HG03439 (cell line): ENCODE data around the gene PROCA1.
"Not testable (repeated sequence)": the region's sequence is repeated elsewhere in the genome, so short reads cannot be mapped to it uniquely, and the experiment has no call there.

ENCODE experiments used
- ATAC-seq: cut with Tn5 transposase; IDR thresholded peaks from one replicate; pipeline ENCODE4 v1.9.1; 2021; ENCODE audit warnings: mild to moderate bottlenecking, moderate library complexity; ENCODE audit not compliant: unreplicated experiment

Gene PROCA1

DNA sequence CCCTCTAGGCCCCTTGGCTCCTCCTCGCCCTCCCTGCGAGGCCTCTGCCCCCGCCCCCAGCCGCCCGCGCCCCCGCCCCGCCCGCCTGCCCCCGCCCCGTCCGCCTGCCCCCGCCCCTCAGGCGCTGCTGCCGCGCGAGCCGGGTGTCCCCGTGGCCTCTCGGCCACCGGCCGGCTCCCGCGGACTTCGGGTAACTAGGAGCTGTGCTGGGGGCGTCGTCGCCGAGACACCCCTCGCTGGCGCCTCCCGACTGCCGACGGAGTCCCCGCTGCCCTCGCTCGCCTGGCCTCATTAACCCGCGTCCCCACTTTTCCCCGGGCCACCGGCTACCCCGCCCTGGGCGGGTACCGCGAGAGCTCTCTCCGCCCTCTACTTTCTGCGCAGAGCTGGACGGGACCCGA is 14.5 kb upstream of the PROCA1 start, which contains the start of gene TLCD1:
TLCD1 (minus strand) TSS at position 8 of the 401 bp plus-strand sequence. CDS start 136 bp downstream, outside the sequence.
- peak; percentile 9 for ATAC-seq

DNA sequence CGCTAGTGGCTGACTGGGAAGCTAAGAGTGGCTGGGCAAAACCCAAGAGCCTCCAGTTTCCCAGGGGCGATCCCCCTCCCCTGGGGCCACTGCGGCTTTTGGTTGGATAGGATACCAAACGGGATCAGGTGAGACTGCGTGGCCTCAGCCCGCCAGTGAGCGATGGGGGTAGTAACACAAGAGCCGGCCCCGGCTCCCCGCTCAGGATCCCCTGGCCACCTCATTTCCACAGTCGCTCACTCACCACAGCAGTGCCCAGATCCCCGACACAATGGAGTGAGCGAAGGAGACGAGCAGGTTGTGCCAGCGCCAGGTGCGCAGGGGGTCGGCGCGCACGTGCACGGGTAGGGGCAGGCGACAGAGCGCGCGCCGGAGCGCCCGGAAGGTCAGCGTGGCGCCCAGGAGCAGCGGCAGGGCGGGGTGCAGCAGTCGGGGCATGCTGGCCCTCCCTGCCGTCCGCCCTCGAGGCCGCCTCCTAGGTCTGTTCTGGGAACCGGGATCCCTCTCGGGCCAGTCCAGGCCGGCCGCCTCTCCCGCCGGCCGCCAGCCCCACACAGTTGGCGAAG is 14.1 kb upstream of the PROCA1 start:
- ATAC-seq: peak; percentile 6

DNA sequence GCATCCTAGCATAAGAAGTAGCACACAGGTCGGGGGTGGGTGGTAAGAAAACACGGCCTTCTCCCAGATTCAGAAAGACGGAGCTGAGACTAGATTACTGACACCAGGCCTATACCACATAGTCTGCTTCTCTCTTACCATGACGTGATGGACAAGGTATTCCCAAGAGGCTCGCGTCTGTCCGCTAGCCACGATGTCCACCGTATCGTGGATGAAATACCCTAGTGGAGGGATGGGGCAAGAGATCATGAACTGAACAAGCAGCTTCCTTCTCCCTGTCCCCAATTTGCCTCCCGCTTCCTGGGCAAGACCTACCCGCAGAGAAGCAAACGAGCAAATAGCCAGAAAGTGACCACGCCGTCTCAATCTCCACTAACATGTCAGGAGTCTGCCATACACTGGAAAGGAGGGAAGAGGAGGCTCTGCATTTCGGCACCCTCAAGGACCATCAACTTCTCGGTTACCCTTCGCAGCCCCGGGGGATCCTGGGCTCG is 13.5 kb upstream of the PROCA1 start:
- ATAC-seq: no peak

DNA sequence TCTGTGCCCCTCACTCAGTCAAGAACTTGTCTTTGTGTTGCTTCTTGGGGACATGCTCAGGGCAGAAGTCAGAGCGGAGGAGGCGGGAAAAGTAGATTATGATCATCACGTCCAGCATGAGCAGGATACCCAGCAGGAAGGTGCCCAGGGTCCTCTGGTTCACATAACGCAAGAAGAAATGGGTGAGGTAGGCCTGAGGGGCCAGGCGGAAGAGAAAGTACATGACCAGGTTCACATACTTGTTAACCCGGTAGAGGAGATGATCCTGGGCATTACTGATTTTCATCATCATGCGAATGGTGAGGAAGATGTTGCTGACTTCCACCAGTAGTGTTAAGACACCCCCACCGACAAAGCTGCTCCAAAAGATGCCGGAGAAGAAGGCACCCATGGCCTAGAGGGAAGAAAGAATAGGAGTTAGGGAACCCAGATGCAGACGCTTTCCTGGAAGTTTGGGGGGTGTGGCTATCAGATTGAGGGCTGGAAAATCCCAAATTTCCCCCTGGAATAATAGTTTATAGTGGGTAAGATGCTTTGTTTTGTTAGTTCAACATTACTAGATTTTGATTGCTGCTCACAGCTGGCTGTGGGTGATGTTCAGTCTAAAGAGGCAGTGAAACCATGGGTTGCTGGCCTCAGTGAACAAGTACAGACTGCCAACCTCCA is 12.9 kb upstream of the PROCA1 start:
- ATAC-seq: no peak

DNA sequence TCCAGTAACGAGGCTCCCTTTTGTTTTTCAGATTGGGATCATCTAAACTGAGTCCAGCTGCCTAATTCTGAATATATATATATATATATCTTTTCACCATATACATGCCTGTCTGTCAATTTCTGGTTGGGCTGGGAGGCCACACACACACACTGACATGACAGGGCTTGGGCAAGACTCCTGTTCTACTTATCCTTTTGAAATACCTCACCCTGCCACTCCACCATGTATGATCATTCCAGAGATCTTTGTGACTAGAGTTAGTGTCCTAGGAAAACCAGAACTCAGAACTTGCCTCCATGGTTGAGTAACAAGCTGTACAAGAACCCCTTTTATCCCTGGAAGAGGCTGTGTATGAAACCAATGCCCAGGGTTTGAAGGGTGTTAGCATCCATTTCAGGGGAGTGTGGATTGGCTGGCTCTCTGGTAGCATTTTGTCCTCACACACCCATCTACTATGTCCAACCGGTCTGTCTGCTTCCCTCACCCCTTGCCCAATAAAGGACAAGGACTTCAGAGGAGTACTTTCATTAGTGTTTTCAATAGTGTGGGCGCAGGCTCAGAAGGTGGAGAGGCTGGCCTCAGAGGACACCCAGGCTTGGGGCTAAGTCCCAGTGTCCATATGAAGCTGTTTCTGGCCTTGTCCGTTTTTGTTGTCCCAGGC is 12.3 kb upstream of the PROCA1 start:
- not testable (repeated sequence) for ATAC-seq

DNA sequence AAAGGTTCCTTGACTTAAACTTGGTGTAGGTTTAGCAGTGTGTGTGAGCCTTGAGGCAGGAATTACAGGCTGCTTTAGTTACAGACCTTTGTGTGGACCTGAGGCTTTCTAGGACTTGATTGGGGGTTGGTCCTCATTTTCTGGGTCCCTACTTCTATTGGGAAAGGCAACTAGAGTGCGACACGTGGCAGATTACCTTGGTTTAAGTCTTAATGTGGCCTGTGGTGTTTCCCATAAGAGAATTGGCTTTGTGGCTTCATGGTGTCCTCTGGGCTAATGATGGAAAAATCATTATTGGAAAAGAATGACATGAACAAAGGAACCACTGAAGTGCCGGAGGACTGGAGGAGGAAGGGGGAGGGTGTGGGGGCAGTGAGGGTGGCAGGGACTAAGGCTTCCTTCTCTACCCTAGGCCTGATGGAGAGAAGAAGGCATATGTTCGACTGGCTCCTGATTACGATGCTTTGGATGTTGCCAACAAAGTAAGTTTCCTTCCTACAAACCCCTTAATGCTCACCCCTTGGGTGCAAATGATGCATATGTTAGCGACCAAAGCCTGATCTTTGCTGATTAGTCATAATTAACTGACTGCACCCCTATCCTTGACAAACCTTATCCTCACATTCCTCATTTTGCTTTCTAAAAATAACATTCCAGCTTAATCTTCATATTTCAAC is 11.6 kb upstream of the PROCA1 start:
- no peak for ATAC-seq

DNA sequence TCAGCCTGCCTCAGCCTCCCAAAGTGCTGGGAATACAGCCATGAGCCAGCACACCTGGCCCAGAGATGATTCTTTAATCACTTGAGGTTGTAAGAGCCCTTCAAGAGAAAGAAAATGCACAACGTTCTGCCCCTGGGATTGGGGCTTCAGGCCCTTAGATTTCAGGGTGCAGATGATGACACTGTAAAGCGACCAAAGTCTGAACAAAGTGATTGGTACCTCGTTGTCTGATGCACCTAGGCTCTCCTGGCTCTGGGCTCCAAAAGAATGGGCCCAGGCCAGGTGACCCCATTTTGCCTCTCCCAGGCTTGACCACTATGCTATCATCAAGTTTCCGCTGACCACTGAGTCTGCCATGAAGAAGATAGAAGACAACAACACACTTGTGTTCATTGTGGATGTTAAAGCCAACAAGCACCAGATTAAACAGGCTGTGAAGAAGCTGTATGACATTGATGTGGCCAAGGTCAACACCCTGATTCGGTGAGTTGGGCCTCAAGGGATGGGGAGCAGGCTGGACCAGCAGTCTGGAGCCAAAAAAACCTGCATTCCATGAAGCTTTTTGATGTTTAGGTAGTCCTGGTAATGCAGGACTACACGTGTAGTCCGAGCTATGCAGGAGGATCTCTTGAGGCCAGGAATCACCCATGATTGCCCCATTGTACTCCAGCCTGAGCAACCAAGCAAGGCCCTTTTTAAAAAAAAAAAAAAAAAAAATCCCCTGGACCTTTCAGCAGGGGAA is 10.9 kb upstream of the PROCA1 start:
- ATAC-seq: no peak

DNA sequence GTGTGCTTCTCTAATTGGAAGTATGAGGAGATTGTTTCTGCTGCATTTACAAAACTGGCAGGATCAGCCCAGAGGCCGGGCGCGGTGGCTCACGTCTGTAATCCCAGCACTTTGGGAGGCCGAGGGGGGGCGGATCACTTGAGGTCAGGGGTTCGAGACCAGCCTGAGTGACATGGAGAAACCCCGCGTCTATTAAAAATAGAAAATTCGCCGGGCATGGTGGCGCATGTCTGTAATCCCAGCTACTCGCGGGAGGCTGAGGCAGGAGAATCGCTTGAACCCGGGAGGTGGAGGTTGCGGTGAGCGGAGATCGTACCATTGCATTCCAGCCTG is 9.3 kb upstream of the PROCA1 start:
- ATAC-seq: not testable (repeated sequence)

DNA sequence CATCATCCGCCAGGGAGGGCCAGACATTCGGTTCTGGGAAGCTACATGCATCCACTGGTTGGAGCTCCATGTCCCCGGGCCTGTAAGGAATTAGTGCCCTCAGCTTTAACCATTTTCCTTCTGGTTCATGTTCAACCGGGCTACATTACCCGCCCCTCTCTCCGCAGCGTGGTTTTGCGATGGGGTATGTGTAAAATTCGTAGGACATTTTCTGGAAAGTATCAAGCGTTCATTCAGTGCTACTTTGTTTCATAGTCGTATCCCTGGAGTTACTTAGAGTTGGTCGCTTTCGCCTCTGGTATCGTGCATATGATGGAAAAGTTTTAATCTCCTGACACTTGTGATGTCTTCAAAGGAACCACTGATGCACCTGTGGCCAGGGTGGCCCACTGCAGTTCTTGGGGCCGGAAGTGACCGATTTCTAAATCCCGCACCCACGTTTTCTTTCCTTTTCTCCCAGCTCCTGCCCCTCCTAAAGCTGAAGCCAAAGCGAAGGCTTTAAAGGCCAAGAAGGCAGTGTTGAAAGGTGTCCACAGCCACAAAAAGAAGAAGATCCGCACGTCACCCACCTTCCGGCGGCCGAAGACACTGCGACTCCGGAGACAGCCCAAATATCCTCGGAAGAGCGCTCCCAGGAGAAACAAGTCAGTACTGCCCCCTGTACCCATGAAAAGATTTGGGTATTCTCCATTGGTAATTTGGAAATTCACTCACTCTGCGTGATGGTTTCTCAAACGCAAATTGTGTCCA is 8.7 kb upstream of the PROCA1 start:
- ATAC-seq: no peak

DNA sequence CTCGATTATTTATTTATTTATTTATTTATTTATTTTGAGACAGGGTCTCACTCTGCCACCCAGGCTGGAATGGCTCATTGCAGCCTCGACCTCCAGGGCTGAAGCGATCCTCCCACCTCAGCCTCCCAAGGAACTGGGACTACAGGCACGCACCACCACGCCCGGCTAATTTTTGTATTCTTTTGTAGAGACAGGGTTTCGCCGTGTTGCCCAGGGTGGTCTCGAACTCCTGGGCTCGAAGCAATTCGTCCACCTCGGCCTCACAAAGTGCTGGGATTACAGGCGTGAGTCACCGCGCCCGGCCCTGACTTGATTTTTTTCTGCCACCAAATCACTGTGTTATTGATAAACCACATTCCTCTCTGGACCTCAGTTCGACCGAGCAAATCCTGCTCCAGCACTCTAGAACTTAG is 7.3 kb upstream of the PROCA1 start:
- ATAC-seq: no peak

DNA sequence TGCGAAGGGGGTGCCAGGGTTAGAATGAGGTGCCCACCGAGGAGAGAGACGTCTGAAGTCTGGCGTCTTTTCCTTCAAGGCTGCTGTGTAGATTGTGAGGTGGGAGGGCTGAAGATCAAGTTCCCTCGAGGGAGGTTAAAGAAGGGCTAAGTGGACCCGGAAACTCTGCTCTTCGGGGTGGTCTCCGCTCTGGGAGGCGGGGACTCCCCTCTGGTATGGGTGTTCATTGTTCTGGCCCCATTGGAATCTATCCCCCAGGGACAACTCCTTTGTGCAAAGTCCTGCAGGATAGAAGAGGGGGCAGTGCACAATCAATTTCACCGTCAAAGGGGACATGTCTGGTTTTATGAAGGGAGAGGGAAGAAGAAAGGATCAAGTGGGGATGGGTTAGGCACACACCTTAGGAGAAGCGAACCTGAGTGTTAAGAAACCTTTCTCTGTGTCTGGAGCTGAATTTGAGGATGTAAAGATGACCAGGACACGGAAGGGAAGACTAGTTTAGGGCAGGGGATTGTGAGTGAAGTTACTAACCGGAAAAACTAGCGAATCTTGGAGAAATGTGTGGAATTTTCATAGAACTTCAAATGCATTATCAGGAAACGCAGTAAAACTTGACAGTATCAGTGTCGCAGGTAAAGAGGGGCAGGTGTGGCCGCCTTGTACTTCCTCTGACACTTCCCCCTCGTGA is 6.8 kb upstream of the PROCA1 start:
- ATAC-seq: no peak

DNA sequence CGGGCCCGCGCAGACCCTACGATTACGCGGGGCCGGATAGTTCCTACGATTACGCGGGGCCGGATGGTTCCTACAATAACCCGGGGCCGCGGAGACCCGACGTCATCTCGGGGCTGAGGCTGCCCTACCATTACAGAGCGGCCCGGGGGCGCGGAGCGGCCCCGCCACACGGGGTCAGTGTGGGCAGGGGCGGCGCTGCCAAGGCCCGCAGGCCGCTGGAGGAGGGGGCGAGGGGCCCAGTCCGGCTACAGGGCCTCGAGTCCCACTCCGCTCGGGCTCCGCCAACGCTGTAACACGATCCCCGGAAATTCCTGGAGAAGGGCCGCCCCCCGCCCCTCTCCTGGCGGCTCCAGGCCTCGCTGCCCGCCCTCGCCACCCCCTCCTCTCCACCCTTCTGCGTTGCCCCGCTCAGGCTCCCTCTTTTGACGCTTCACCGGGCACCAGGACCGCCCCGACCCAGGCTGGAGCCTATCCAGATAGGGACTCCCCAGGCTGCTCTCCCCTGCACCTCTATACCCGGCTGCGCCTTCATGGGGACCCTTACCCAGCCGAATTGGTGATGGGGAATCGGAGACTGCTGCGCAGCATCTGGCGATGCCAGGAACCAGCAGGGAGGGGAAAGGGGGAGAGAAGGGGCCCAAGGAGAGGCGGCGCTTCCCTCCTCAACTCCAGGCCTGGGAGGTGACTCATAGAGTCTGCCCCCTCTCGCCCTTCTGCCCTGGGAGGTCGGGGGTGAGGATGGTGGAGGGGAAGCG is 6.1 kb upstream of the PROCA1 start, which contains the start of gene RAB34:
RAB34 (minus strand) TSS at position 291 of the 755 bp plus-strand sequence. CDS start 602 bp downstream, outside the sequence.
- ATAC-seq: no peak

DNA sequence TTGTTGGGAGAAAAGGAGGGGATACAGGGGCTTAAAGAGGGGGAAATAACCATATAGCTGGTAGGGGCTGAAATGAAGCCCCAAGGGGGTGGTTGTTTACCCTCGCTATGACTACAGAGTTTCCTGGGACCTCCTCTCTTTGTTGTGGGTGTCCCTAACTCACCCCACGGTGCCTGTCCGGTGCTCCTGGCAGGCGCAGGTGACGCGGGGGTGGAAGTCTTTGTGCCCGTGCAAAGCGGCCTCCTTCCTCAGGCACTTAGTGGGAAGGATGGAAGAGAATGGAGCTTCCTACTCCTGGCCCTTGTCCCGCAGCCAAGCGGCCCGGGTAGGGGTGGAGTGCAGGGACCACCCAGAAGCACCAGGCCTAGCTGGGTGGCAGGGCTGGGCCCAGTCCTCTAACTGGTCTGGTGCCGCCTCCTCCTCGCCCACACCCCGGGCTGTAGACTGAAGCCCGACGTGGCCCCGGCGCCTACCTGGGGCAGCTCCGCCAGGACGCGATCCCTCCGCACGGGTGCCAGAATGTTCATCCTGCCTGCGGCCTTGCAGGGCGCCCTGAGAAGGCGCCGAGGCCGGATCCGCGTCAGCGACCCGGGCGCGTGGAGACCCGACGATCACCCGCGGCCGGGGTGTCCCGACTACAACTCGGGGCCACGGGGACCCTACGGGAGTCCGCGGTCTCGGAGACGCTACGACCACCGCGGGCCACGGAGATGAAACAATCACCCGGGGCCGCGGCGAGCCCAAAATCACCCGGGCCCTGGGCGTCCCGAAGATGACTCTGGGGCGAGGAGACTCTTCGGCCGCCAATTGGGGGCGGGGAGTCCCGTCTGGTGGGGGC is 5.3 kb upstream of the PROCA1 start:
- ATAC-seq: no peak

DNA sequence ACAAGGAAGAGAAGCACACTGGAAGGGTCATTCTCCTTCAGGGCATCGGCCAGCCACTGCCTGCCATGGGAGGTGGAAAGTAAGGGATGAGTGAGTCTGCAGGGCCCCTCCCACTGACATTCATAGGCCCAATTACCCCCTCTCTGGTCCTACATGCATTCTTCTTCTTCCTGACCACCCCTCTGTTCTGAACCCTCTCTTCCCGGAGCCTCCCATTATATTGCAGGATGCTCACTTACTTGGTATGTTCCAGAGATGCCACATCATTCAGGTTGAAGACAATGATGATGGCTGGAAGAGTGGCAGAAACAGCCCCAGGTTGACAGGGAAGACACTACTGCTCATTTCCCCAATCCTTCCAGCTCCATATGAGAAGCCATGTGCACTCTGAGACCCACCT is 3.5 kb upstream of the PROCA1 start:
- ATAC-seq: no peak

DNA sequence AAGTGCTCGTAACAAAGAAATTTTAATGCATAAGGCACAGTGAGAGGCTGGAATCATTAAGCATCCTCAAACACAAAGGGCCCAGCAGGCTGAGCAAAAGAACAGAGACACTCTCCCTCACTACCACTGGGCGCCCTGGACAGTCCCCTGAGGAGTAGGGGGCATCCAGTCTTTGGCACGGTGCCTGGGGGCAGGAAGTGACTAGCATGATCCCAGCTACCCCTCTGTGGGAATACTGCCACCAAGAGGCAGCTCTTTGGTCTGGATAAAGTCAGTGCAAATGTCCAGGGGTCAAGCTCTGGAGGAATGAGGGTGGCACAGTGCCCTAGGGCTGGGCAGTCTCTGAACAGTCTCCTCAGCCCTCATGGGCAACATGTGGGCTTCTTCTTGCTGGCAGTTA is 2.6 kb upstream of the PROCA1 start:
- no peak for ATAC-seq

DNA sequence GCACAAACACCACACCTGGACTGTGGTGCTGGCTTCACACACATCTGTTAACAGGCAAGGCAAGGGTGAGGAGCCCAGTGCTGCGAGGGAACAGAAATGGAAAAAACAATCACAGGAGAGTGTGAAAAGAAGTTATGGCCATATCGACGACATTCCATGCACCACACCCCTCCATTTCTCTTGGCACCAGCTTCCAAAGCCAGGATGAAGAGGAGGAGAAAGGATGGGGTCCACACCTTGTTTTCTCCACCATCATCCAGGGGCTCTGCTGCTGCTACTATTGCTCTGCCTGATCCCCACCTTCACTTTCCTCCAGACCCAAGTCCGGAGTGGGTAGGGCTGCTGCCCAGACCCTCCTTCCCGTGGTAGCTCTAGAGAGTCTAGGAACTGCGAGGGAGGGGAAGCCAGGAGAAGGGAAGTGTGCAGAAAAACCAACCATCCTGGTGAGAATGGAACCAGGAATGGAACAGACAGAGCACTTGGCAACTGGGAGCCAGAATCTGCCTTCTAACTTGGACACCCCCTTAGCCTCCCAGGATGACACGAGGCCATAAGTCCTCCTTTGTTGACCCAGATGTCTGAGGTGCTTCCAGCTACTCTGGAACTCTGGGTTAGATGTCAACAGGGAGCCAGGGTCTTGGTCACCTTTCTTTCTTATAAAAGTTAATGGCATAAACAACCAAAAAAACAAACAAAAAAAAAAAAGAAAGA is 1.2 kb upstream of the PROCA1 start:
- ATAC-seq: no peak

DNA sequence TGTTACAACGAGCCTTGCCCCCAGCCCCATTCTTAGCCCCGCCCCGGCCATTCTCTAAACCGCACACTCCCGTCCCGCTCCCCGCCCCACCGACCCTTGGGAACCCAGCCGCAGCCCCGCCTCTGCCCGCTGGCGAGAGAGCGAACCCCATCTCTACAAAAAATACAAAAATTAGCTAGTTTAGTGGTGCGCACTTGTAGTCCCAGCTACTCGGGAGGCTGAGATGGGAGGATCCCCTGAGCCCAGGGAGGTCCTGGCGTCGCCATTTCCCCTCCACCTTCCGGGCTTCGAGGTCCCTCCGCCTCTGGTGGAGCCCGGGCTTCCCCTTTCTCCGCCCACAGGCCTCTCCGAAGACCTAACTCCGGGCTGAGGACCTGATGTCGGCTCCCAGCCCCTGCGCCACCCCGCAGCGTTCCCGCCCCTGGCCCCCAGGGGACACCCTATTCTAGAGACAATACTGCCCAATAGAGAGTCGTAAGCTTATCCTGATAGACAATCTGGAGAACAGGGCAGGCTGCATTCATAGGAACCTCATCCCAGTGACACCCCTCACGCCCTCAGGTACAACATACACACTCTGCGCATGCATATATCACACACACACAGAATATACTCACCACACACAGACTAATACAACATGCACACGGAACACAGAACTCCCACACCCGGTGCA is 480 bp upstream of the PROCA1 start:
- ATAC-seq: no peak
